Activated gamma-delta T cell treated with anti-CD3 and anti-CD28 coated beads, Interleukin-2, amount 50 U/mL, for 16 hours (primary cell): ENCODE data around the gene PDLIM4.

Experiments
- DNase-seq: peaks from one replicate; pipeline ENCODE4 v3.0.0-alpha.2; 2020; ENCODE audit warnings: low read depth

Gene PDLIM4

DNA sequence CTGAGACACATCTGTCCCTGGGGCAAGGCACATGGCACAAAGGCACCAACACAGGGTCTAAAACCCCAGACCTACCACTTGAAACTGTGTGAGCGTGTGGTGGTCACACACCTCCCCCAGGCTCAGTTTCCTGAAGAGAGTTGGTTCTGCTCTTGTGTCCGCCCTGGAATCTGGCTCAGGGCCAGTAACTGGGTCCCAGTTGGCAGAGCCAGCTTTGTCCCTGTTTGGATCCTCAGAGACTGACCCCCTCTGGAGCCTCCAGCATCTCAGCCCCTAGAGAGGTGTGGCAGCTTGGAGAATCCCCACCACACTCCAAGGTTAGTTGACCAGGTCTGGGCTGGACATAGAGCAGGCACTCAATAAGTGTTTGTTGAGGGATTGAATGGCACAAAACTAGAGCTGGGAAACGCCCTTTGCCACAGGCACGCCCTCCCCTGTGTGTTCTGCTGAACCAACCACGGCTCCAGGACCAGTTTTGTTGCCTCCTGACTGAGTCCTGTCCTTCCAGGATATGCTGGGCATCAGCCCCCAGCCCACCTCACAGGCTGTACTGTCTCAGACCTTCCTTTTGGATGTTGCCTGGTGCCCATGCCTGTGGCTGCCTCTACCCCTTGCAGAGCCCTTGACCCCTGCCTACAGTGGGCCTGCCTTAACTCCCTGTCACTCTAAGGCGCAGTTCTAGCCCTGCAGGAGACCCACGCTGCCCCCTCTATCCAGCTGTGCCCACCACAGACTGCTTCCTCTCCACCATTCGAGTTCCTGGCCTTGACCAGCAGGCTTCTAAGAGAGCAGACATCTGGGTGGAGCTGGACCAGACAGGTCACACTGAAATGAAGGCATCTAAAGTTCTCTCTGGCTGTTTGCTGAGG is 3.8 kb upstream of the PDLIM4 start:
- no peak for DNase-seq

GRCh38 chr5:132254321-132254977 is 3.0 kb upstream of the PDLIM4 start:
- DNase-seq: no peak

DNA sequence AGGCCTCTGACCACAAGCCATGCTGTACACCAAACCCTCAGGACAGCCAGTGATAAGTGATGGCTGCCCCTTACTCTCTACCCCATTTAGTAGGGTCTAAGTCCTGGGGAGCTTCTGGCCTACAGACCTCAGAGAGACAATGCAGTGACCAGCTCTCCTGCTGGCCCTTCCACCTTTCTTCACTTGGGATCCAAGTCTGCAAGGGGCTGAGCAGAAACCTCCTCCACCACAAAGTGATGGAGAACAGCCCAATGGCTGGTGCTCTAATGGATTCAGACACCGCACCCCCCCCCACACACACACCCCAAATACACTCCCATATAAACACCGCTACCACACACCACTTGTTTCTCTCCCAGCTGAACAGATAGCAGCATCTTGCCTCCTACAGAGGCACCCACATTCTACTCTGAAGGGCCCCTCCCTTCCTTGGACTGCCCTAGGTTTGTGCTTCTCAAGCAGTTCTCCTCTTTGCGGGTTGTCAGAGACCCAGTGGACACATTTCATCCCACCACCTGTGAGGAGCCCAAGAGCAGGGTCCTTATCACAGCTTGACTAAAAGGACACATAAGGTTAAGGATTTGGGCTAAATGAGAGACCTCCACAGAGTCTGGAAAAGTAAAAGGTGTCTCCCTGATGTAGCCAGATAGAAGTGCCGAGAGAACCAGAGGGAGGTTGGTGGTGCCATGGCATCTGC is 1.3 kb upstream of the PDLIM4 start:
- DNase-seq: no peak

- no peak for DNase-seq
Observed at GRCh38 chr5:132256783-132257130, 739 bp upstream of the PDLIM4 start.

GRCh38 chr5:132258102-132259068 is 889 bp downstream of the PDLIM4 start:
- no peak for DNase-seq

DNA sequence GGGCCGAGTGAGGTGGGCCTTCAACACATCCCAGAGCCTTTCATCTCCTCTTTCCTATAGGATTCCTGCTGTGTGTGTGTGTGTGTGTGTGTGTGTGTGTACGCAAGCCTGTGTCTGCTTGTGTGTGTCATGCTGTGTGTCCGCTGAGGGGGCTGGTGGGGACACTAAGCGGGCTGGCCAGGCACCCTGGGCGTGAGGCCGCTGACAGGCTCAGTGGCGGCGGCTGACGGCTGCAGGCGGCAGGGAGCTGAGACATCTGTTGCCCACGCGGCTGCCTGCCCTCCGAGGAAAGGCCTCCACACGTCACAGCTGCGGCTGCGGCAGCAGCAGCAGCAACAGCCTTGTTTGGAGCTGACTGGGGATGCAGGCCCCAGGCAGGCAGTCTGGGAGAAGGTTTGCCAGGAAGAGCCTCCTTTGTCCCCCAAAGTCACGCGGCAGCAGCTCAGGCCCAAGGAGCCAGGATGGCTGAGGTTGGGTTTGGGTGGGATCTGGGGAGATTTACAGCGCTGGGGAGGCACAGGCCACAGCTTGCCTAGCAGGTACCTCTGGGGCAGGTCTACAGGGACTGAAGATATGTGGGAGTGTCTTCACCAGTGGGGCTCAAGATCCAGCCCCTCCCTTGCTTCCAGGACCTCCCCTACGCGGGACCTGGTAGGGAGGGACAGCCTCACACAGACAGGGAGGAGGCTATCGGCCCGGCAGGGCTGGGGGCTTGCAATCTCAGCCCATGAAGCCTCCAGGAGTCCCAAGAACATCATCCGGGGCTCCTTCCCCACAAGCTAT is 1.8 kb downstream of the PDLIM4 start:
- DNase-seq: no peak

- no peak for DNase-seq
Observed at GRCh38 chr5:132260051-132260450, 2.6 kb downstream of the PDLIM4 start.

GRCh38 chr5:132260714-132261551 is 3.4 kb downstream of the PDLIM4 start:
- peak; percentile 47 for DNase-seq

- no peak for DNase-seq
Observed at GRCh38 chr5:132261881-132262845, 4.7 kb downstream of the PDLIM4 start.

DNA sequence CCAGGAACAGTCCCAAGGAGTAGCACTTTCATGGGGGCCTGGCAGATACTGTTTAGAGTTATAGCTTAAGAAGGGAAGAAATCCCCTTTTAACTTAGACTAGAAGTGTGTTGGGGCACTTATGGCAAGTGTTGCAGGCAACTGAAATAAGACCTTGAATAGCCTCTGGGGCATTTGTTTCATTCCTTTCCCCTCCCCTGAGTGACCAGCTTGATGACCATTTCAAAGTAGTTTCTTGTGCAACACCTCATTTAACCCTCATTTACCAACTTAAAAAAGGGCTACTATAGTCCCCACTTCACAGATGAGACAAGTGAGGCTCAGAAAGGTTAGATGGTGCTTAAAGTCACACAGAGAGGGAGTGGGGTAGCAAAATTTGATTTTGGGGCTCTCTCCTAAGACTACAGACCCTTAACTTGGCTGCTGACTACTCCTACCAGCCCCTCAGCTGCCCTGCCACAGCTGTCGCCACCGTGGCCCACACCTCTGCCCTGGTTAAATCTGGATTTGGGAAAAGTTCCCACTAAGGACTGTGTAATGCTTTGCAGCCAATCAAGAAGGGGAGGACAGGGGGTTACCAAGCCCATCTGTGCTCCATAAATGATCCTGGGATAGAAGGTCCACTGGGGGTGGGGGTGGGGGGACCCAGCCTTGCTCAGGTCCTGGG is 5.5 kb downstream of the PDLIM4 start:
- DNase-seq: no peak

- DNase-seq: peak; percentile 29
Observed at GRCh38 chr5:132263548-132264261, 6.2 kb downstream of the PDLIM4 start.

GRCh38 chr5:132264546-132265335 is 7.2 kb downstream of the PDLIM4 start:
- no peak for DNase-seq

DNA sequence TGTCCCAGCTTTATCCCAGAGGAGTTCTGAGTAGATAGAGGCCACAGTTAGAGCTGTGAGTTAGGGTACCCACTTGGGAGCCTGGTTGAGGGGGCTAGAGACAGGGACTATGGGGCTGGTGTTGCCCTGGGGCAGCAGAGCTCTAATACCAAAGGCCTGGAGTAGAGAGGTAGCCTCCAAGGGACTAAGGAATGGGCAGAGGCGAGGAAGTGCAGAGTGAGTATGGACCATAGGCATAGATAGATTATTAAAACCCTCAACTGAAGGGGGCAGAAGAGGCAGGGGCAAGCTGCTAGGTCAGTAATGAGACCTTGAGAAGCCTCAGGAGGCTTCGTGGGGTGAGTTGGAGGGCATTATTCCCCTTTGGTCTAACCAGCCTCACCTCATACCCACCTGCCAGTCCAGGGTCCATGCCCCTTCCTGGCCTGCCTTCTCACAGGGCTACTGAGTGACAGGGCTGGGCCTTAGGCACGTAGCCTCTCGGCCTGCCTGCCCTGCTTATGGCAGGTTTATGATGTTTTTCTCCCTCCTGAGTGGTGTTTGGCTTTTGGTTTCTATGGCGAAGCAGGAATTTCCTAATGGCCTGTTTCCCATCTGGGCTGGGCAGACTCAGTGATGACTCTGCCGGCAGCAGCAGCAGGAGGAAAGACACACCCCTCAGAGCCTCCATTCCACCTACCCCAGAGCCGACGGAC is 8.0 kb downstream of the PDLIM4 start:
- no peak for DNase-seq

GRCh38 chr5:132266031-132266835 is 8.7 kb downstream of the PDLIM4 start:
- no peak for DNase-seq

DNA sequence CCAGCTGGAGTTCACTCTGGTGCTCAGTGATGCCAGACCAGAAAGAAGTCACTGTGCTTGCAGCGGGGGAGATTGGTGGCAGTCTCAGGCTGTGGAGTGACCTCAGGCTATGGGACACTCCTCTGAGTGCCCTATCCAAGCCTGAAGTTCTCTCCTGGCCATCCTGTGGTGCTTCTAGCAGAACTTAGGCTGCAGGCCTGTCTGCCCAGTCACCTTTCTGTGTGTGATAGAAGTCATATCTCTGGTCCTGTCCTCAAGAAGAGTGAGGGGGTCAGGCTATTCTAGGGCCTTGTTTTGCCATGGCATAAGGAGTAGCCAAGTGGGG is 9.3 kb downstream of the PDLIM4 start:
- no peak for DNase-seq
